Measurements from ENCODE around the gene MRPS27.

The MRPS27 gene

DNA sequence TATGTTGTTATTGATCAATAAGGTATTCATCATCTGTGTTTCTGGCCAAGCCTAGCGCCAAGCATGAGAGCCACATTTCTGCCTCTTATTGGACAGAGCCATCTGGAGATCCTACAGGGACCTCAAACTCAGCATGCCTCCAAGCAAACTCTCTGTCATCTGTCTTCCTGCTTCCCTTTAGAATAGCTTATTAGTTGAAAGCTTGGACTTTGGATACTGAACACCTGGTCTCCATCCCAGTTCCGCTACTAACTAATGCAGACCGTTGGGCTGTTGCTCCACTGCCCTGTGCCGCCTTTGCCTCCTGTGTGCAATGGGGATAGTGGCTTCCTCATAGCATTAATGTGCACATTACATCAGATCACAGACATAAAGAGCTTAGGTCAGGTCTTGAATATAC, 147.3 kb downstream of the MRPS27 start:
- TF ChIP-seq, protein P1, sequence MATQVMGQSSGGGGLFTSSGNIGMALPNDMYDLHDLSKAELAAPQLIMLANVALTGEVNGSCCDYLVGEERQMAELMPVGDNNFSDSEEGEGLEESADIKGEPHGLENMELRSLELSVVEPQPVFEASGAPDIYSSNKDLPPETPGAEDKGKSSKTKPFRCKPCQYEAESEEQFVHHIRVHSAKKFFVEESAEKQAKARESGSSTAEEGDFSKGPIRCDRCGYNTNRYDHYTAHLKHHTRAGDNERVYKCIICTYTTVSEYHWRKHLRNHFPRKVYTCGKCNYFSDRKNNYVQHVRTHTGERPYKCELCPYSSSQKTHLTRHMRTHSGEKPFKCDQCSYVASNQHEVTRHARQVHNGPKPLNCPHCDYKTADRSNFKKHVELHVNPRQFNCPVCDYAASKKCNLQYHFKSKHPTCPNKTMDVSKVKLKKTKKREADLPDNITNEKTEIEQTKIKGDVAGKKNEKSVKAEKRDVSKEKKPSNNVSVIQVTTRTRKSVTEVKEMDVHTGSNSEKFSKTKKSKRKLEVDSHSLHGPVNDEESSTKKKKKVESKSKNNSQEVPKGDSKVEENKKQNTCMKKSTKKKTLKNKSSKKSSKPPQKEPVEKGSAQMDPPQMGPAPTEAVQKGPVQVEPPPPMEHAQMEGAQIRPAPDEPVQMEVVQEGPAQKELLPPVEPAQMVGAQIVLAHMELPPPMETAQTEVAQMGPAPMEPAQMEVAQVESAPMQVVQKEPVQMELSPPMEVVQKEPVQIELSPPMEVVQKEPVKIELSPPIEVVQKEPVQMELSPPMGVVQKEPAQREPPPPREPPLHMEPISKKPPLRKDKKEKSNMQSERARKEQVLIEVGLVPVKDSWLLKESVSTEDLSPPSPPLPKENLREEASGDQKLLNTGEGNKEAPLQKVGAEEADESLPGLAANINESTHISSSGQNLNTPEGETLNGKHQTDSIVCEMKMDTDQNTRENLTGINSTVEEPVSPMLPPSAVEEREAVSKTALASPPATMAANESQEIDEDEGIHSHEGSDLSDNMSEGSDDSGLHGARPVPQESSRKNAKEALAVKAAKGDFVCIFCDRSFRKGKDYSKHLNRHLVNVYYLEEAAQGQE (IDR thresholded peaks at IDR 0.05; ENCODE audit: insufficient read depth in 1 of 2, low read depth in 2 of 2, low read length in 2 of 2): no peak
- TF ChIP-seq TAF1 (IDR thresholded peaks at IDR 0.05; ENCODE audit: borderline replicate concordance, insufficient read depth, low read length): no peak
- TF ChIP-seq POLR2AphosphoS5 (IDR thresholded peaks at IDR 0.05; ENCODE audit: low read depth, low read length): no peak
- TF ChIP-seq FOXP2 (optimal IDR thresholded peaks at IDR 0.05; ENCODE audit: borderline replicate concordance, extremely low read depth, extremely low read length, insufficient read depth): no peak
- no peak for TF ChIP-seq SIN3A (IDR thresholded peaks at IDR 0.05; ENCODE audit: borderline replicate concordance, insufficient read depth, low read length)

DNA sequence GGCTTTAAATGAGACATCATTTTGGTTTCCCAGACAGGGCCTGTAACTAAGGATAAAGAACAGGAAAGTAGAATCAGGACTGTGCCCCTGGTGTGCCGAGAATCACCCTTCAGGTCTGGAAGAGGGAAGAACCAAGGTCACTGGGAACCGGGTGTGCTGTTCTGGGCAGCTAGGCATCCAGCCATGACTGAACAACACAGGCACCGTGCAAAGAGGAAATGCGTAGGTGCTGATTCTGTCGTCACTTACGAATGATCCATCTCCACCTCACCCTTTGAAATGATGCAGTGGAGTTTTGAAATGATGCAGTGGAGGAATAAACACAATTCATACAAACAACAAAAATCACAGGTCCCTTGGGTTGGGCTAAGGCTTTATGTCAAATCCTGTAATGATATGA, 148.4 kb downstream of the MRPS27 start:
- TF ChIP-seq, protein P1 (IDR thresholded peaks at IDR 0.05; ENCODE audit: insufficient read depth in 1 of 2, low read depth in 2 of 2, low read length in 2 of 2): no peak
- TF ChIP-seq TAF1 (IDR thresholded peaks at IDR 0.05; ENCODE audit: borderline replicate concordance, insufficient read depth, low read length): no peak
- no peak for TF ChIP-seq POLR2AphosphoS5 (IDR thresholded peaks at IDR 0.05; ENCODE audit: low read depth, low read length)
- no peak for TF ChIP-seq FOXP2 (optimal IDR thresholded peaks at IDR 0.05; ENCODE audit: borderline replicate concordance, extremely low read depth, extremely low read length, insufficient read depth)
- TF ChIP-seq SIN3A (IDR thresholded peaks at IDR 0.05; ENCODE audit: borderline replicate concordance, insufficient read depth, low read length): no peak

DNA sequence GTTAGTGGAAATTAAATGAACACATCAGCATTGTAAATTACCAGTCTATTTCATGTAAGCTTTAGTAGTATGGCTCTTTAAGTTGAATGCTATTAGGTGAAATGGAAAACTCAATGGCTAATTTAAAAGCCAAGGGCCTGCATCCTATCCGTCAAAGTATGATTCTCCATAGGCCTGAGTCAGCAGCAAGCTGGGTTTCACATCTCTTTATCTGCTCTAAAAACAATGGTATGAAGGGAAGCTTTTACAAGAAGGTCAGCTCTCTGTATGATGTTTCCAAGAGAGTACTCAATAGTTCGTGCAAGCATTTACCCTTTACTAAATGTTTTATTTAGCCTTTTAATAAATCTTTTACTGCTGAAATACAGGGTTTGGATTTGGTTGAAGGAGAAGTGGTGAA, 149.9 kb downstream of the MRPS27 start:
- TF ChIP-seq SIN3A (IDR thresholded peaks at IDR 0.05; ENCODE audit: borderline replicate concordance, insufficient read depth, low read length) (no peak), FOXP2 (optimal IDR thresholded peaks at IDR 0.05; ENCODE audit: borderline replicate concordance, extremely low read depth, extremely low read length, insufficient read depth) (no peak)
